ENCODE data around the gene CCDC86. TPM values are rescaled to one million over a fixed set of nuclear protein-coding genes. Genes with fewer than 3 reads are reported as not detected.

Gene CCDC86
- polyA plus RNA-seq, 1 donor from 2014 or later = 21.1 TPM

DNA sequence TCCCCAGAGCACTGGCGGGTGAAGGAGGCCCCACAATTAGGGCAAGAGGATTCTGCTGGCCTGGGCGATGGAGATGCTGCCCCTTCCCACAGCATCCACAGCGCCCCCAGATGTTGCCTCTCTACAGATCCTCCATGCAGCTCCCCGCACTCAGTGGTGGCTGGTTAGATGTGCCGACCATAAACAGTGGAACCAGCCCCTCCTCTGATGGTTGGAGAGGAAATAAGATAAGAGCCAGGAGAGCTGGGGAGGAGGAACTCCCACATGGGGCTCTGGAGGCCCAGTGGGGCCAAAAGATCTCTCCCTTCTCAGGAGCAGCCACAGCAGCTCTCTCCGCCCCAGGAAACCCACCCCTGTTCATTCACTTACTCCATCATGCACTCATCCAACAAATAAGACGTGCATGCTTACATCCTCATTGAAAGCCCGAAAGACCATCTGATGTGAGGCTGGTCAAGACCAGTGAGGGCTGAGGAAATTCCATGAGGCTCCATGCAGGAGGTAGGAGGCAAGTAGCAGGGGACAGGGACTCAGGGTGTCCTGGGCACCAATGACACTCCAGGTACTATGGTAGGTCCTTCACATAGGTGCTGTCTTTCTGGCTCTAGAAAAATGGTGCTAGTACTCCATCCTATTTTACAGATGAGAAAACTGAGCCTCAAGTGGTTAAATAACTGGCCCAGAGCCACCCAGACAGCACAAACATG is 12.4 kb downstream of the CCDC86 start:
- Mint-ChIP-seq H3K27me3 (peaks cover 4% of the 10 kb centered on the region), H3K36me3 (peaks cover 15% of the 10 kb centered on the region), H3K4me3 (no peak overlapping the region), H3K4me1 (peaks cover 0 to 6% (median 0%) of the 10 kb centered on the region in 3 donors), H3K27ac (peak overlapping the region in 1 of 3 donors; percentile 82), H3K9me3 (no peaks in the 10 kb centered on the region)

DNA sequence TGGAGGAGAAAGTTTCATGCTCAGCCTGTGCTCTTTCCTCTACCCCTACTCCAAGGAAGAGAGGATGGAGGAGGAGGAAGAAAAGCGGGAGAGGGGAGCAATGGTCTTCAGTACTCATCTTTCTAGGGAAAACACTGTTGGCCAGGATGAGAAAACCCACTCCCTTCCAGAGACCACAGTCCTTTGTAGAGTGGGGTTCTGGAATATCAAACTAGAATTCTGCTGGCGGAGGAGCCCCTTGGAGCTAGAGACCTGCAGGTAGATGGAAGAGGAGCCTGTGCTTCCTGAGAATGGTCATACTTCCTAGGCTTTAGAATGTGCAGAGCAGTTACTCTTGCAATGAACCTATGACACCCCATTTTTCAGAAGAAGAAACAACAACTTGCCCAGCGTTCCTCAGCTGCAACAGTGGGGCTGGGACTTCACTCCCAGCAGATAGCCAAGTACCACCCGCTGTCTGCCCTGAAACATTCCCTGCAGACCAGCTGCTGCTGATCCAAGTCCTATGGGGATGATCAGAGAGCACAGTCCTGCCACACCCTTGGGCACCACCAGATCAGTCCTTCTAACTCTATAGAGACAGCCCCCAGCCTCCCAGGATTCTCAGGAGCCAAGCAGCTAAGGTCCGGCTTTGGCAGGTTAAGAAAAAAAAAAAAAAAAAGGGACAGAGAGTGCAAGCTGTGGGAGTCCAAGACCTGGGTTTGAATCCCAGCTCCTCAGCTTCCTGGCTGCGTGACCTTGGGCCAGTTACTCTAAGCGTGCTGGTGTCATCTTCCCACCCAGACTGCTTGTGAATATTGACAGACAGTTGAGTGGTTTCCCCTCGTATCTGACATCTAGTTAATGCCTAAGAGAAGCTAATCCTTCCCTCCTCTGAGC is 13.2 kb downstream of the CCDC86 start:
- Mint-ChIP-seq H3K4me1 (peaks cover 0 to 6% (median 0%) of the 10 kb centered on the region in 3 donors), H3K27me3 (peaks cover 4% of the 10 kb centered on the region), H3K4me3 (no peak overlapping the region), H3K27ac (peak overlapping the region in 1 of 3 donors; percentile 82), H3K9me3 (no peaks in the 10 kb centered on the region), H3K36me3 (peaks cover 13% of the 10 kb centered on the region)

DNA sequence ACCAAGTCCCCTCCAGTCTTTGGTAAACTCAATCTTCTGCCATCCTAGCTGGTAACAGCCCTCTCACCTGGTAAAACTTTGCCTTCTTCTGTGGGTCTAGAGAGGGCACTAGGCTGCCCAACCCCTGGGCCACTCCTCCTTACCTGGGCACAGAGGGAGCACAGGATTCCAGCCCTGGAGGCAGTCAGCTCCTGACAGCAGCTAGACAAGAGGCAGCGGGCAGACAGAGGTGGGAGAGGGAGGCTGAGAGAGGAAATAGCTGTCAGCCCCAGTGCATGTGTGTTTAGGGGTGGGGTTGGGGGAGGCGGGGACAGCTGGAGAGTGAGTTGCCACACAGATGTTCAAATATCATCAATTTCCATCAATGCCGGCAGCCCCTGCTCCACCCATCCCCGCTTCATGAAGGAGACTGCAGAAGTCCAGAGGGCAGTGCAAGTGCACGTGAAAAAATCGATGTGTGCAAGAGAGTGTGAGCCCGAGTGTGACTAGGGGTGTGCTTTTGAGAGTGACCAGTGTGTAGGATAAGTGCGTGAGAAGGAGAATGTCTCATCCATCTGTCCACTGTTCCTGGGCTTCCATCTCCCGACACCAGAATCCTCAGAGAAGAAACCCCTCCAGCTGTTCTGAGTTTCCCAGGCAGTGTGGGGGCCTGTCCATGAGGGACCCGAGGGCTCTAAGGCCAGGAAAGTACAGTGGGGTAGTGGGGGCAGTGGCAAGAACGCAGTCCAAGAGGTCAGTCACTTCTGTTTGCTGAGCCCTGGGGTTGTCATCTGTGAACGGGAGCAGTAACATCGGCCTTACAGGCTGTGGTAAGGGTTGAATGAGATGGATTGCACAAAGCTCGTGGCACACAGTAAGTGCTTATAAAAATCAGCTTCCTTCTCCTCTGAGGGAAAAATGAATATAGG is 14.1 kb downstream of the CCDC86 start, which contains the start of gene PTGDR2:
Gene PTGDR2, minus strand, starts transcription at position 225 of the 908 bp plus-strand sequence. CDS start 2,228 bp downstream, outside the sequence.
- Mint-ChIP-seq H3K27me3 (peaks cover 4% of the 10 kb centered on the region), H3K9me3 (no peaks in the 10 kb centered on the region), H3K36me3 (peaks cover 8% of the 10 kb centered on the region), H3K27ac (peak within 1 kb of the TSS in 1 of 3 donors; percentile 82), H3K4me1 (peaks cover 0 to 6% (median 0%) of the 10 kb centered on the region in 3 donors), H3K4me3 (no peak within 1 kb of the TSS)

DNA sequence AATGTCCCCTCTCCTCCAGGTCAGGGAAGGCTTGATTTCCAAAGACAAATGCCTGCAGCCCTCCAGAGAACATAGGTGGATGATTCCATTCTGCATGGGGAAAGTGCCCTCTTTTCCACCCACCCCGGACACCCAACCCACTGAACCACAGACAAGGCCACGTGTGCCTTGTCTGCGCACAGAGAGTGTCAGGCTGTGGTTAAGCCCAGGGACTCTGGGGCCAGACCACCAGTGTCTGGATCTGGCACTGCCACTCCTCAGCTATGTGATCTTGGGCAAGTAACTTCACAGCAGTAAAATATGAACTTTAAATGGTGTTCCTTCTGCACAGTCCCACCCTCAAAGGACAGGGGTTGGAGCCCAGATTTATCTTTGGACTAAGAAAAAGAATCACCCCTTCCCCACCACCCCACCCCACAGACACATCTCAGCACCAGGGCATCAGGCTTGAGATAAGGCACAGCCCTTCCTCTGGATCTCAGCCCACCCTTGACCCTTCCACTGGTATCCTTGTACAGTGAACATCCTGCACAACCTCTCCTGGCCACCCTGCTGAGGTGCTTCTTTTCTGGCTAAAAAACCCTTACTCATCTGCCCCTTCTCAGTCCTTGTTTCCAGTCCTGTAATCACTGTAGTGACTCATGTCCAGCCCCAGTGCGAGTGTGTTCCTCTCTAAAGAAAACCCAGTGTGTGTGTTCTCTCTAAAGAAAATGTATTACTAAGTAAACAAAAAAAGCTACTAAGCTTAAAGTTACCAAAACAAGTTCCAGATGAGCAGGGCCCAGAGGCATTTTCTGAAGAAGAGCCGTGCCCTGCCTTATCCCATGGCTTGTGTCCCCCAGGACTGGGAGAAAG is 15.7 kb downstream of the CCDC86 start:
- Mint-ChIP-seq H3K9me3 (no peaks in the 10 kb centered on the region), H3K4me1 (peaks cover 0 to 6% (median 1%) of the 10 kb centered on the region in 3 donors), H3K4me3 (no peak overlapping the region), H3K27ac (peak overlapping the region in 1 of 3 donors; percentile 6), H3K27me3 (peaks cover 4% of the 10 kb centered on the region), H3K36me3 (no peaks in the 10 kb centered on the region)

DNA sequence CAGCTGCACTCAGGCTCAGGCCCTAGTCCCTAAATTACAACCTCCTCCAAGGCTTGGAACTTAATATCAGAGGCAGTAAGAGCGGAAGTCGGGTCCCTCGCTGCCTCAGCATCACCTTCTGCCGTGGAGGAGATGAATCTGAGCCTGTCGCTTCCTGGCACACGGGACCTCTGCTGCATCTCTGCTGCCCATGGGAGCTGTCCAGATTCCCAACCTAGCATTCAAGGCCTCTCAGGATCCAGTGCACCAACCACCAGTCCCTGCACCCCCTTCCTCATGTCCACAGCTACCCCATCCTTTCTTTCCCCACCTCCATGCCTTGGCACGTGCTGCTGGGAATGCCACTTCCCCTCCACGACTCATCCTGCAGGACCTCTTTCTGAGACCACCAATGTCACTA is 16.3 kb downstream of the CCDC86 start:
- Mint-ChIP-seq H3K27ac (no peak overlapping the region), H3K36me3 (no peaks in the 10 kb centered on the region), H3K9me3 (no peaks in the 10 kb centered on the region), H3K27me3 (peaks cover 4% of the 10 kb centered on the region), H3K4me3 (no peak overlapping the region), H3K4me1 (peaks cover 0 to 6% (median 1%) of the 10 kb centered on the region in 3 donors)

DNA sequence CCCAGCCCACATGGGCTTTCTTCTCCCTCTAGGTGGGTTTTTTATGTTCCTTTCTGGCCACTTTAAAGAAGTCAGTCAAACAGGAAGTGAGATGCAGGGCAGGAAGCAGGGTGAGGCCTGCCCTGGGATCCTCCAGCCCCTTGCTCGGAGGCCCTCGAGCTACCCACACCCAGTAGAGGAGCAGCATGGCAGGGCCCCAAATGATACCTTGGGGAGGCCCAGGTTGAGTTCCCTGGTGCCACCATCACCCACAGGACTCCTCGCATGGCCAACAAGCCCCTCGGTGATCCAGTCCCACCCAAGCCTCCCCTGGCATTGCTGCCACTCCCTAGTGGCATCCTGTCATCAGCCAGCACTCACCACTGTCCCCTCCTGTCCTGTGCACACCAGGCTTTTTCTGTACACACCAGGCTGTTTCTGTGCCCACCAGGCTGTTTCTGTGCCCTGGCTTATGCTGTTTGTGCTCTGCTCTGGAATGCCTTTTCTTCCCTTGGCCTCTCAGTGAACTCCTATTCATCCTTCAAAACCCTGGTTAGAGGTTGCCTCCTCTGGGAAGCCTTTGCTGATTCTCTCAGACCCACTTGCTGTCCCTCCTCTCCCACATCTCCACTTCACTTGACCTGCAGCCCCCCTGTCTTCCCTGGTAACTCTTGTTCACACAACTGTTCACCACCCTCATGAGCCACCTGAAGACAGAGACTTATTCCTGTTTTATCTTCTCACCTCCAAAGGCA is 17.0 kb downstream of the CCDC86 start:
- Mint-ChIP-seq H3K4me1 (peaks cover 0 to 6% (median 1%) of the 10 kb centered on the region in 3 donors), H3K27ac (no peak overlapping the region), H3K27me3 (peaks cover 6% of the 10 kb centered on the region), H3K4me3 (no peak overlapping the region), H3K9me3 (no peaks in the 10 kb centered on the region), H3K36me3 (no peaks in the 10 kb centered on the region)

DNA sequence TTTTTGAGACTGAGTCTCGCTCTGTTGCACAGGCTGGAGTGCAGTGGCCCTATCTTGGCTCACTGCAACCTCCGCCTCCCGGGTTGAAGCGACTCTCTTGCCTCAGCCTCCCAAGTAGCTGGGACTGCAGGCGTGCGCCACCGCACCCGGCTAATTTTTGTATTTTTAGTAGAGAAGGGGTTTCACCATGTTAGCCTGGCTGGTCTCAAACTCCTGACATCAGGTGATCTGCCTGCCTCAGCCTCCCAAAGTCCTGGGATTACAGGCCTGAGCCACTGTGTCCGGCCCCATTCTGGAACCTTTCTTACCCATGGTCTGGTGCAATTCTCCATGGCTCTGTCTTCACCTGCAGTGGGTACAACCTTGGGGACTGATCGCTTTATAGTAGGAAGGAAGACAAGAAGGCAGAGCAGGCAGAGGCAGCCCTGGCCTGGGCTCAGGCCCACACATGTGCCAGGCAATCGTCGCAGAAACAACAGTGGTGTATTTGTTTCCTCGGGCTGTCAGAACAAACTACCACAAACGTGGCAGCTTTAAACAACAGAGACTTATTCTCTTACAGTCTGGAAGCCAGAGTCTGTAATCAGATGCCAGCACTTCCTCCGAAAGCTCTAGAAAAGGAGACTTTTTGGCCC is 17.8 kb downstream of the CCDC86 start:
- Mint-ChIP-seq H3K9me3 (no peaks in the 10 kb centered on the region), H3K27me3 (peaks cover 6% of the 10 kb centered on the region), H3K4me1 (peaks cover 0 to 6% (median 1%) of the 10 kb centered on the region in 3 donors), H3K36me3 (no peaks in the 10 kb centered on the region), H3K4me3 (no peak overlapping the region), H3K27ac (no peak overlapping the region)

DNA sequence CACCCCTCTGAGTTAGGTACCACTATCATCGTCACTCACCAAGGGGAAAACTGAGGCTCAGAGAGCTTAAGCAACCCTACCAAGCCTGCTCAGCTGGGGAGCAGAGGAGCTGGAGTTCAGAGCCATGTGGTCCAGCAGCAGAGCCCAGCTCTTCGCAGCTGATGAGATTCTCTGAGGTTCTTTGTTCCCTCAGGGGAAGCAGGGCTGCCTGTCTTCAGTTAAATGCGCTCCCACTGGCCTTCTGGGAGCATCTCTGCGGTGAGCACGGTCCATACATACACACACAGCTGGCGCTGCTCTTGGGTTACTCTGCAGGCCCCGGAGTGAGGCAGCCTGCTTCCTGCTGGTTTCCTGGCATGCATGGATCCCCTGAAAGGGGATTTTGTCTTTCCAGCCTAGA is 19.0 kb downstream of the CCDC86 start:
- H3K4me3 Mint-ChIP-seq = no peak overlapping the region
- peaks cover 0 to 6% (median 1%) of the 10 kb centered on the region in 3 donors for H3K4me1 Mint-ChIP-seq
- no peaks in the 10 kb centered on the region for H3K9me3 Mint-ChIP-seq
- H3K36me3 Mint-ChIP-seq = peaks cover 3% of the 10 kb centered on the region
- no peak overlapping the region for H3K27ac Mint-ChIP-seq
- peaks cover 2% of the 10 kb centered on the region for H3K27me3 Mint-ChIP-seq

DNA sequence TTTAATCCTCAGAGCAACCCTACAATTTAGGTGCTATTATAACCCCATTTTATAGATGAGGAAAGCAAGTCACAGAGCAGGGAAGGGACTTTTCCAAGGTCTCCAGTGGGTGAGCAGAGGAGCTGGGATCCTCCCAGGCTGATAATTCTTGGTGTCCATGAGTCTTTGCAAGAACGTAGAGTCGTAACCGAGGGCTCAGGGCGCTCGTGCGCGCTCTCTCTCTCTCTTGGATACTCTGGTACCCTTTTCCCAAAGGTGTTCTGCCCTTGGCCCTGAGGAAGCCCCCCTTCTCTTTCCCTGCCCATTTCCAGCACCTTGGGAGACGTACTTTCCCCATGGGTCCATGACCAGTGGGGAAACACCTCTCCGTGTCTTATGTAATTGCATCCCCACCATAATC is 20.3 kb downstream of the CCDC86 start:
- peaks cover 3% of the 10 kb centered on the region for H3K36me3 Mint-ChIP-seq
- no peaks in the 10 kb centered on the region for H3K9me3 Mint-ChIP-seq
- peaks cover 0 to 6% (median 1%) of the 10 kb centered on the region in 3 donors for H3K4me1 Mint-ChIP-seq
- H3K4me3 Mint-ChIP-seq = no peak overlapping the region
- no peak overlapping the region for H3K27ac Mint-ChIP-seq
- H3K27me3 Mint-ChIP-seq = peaks cover 2% of the 10 kb centered on the region

DNA sequence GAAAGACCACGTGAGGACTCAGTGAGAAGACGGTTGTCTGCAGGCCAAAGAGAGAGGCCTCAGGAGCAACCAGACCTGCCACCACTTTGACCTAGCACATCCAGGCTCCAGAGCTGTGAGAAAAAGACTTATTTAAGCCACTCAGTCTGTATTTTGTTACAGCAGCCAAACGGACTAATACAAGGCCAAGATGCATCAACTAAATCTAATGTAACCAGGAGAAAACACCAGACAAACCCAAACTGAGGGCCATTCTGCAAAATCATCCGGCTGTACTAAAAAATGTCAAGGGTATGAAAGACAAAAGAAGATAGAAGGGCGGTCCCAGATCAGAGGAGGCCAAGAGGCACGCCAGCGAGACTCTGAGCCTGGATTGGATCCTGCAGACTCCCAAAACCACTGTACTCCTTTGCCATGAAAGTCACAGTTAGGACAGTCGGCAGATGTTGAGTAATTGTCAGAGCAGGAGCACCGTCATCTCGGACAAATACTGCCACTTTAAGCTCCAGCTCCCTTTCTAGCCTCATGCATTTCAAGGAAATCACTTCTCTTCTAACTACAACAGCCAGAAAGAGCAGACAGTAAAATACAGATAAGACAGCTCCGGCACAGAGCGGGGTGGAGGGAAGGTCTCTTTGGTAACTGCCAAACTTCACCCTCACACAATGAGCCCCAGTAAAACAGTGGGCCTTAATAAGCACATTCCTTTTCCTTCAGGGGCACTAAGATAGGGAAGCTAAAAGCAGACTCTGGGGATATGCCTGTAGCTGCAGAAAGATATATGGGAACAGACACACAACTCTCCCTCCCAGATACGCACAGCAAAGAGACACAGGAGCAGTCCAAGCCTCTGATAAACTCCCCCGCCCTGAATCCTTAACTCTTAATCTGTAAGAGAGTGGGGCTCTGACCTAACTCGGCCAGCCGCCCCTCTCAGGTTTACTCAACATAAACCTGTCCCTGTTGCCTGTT is 21.9 kb downstream of the CCDC86 start:
- no peaks in the 10 kb centered on the region for H3K9me3 Mint-ChIP-seq
- peaks cover 2% of the 10 kb centered on the region for H3K27me3 Mint-ChIP-seq
- H3K4me3 Mint-ChIP-seq = no peak overlapping the region
- peaks cover 3% of the 10 kb centered on the region for H3K36me3 Mint-ChIP-seq
- H3K27ac Mint-ChIP-seq = no peak overlapping the region
- H3K4me1 Mint-ChIP-seq = peaks cover 0 to 2% (median 1%) of the 10 kb centered on the region in 3 donors

DNA sequence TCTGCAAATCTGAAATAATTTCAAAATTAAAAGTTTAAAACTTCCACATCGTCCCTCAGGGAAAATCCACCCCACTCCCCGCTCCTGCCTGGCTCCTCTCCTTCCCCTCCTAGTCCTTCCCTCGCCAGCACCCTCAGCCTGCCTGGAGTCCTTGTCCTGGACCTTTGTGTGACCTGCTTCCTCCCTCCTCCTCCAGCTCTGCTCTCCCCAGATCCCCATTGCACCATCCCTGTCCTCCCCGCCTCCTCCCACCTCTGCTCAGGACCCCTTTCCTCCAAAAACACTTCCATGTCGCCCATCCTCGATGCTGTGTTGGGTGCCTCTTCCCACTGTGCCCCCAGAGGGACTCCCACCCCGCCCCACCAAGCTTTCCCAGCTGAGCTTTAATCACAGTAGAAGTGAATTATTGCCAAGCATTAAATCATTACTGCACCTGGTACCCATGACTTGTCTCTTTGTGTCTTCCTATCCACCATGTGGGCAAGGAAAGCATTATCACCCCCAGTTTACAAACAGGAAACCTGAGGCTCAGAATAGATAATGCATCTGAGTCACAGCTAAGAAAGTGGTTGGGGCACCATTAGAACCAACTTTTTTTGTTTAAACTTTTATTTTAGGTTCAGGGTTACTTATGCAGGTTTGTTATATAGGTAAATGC is 23.1 kb downstream of the CCDC86 start:
- no peaks in the 10 kb centered on the region for H3K9me3 Mint-ChIP-seq
- H3K4me3 Mint-ChIP-seq = no peak overlapping the region
- H3K27me3 Mint-ChIP-seq = peaks cover 2% of the 10 kb centered on the region
- peak overlapping the region in 1 of 3 donors; percentile 52 for H3K27ac Mint-ChIP-seq
- peaks cover 3% of the 10 kb centered on the region for H3K36me3 Mint-ChIP-seq
- peaks cover 0 to 1% (median 0%) of the 10 kb centered on the region in 3 donors for H3K4me1 Mint-ChIP-seq
